ENCODE data around the gene ARSG. TPM values are rescaled to one million over a fixed set of nuclear protein-coding genes. Genes with fewer than 3 reads are reported as not detected.

The ARSG gene
- total and polyA plus RNA-seq, 2 experiments from 2014 or later: 1.7 to 5.1 TPM

DNA sequence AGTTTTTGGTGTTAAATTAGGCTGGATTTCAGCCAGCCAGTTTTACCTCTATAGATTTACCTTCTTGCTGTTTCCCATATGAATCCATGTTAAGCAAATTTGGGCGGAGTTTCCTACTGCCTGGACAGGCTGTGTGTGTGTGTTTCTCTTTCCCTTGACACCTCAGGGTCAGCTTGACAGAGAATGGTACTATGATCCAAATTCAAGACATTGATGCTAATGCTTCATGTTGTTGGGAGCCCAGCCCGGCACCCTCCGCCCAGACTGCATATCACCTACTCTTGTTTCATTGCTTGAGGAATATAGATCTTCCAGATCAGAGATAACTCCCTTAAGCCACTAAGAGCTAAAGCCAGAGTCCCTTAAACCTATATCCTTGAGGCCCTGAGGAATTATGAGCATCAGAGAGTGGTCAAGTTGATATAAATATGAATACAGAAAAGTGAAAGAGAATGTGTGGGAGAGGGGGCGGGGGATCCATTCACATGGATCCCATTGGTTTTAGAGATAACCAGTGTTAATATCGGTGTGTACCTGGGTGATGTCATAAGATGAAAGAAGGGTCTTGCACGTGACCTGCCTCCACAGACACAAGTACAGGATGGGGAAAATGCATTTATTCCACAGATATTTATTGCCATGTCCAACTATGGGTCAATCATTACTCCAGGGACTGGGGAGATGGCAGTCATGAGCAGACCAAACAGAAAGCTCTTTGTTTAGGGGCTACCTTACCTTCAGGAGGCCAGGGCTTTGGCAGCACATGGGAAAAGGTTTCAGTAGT, 96.3 kb downstream of the ARSG start (continued):
- TF ChIP-seq ZNF462 (CRISPR knock-in tag; IDR thresholded peaks at IDR 0.05) (no peak), ZNF331 (CRISPR knock-in tag; IDR thresholded peaks at IDR 0.05; ENCODE audit: low read depth) (no peak), STAT1 (IDR thresholded peaks at IDR 0.05; ENCODE audit: unreplicated experiment) (no peak), EZH2 (IDR thresholded peaks at IDR 0.05; ENCODE audit: low read depth, unreplicated experiment) (no peak), EZH2phosphoT487 (IDR thresholded peaks at IDR 0.05; ENCODE audit: unreplicated experiment) (no peak), CREB1 (CRISPR knock-in tag; IDR thresholded peaks at IDR 0.05; ENCODE audit: low read depth) (no peak), NANOG (IDR thresholded peaks at IDR 0.05; ENCODE audit: borderline replicate concordance) (no peak), ZNF114 (CRISPR knock-in tag; IDR thresholded peaks at IDR 0.05) (no peak)

DNA sequence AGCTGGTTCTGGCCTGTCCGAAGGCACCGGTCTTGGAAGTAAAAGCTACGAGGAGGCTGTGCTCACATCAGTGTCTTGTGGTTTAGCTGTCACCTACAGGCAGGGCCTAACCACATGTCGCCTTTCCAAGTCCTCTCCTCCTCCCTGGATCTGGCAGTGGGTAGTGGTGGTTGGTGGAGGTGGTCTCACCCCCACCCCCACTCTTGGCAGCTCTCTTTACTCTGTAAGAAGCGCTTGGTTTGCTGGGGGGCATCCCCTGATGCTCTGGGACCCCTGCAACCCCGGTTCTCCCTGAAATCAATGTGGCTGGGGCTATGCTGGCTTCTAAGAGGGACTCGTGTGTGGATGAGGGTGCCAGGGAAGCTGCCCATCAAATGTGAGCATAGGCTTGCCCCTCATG, 97.7 kb downstream of the ARSG start:
- H3K79me2 ChIP-seq (replicated peaks; ENCODE audit: insufficient read depth): no peaks in the 10 kb centered on the region
- no peak overlapping the region for H3K4me3 Mint-ChIP-seq
- H3K27me3 ChIP-seq (ENCODE audit: insufficient read depth): no peaks in the 10 kb centered on the region
- no peaks in the 10 kb centered on the region for H3K9me2 ChIP-seq (ENCODE audit: insufficient read depth)
- no peak for ATAC-seq
- H3K4me1 Mint-ChIP-seq: no peaks in the 10 kb centered on the region; the same call in 2 of the 3 replicates
- no peaks in the 10 kb centered on the region; the same call in 2 of the 3 replicates for H3K9me3 Mint-ChIP-seq
- no peaks in the 10 kb centered on the region for H3K36me3 ChIP-seq (ENCODE audit: insufficient read depth)
- H3K27ac ChIP-seq (ENCODE audit: low read depth): no peak overlapping the region
- no peaks in the 10 kb centered on the region for H4K20me1 ChIP-seq (replicated peaks; ENCODE audit: insufficient read depth)
- H3K4me2 ChIP-seq: no peak overlapping the region
- no peak overlapping the region for H3K4me3 ChIP-seq
- no peaks in the 10 kb centered on the region for H3K4me1 ChIP-seq (ENCODE audit: insufficient read depth)
- no peaks in the 10 kb centered on the region for H3K36me3 Mint-ChIP-seq (ENCODE audit: low read depth)
- H3K27ac Mint-ChIP-seq: no peak overlapping the region
- H3K27me3 Mint-ChIP-seq (ENCODE audit: insufficient read depth, low read depth, poor library complexity): peaks cover 6% of the 10 kb centered on the region
- DNase-seq (ENCODE audit: low spot score): no peak
- no peaks in the 10 kb centered on the region for H3F3A ChIP-seq (replicated peaks; ENCODE audit: low read depth)
- H2AFZ ChIP-seq: no peak overlapping the region
- TF ChIP-seq CTCF (conservative IDR thresholded peaks at IDR 0.05; ENCODE audit: low read depth in 2 of 2) (no peak), EZH2phosphoT487 (IDR thresholded peaks at IDR 0.05; ENCODE audit: unreplicated experiment) (no peak), ZNF331 (CRISPR knock-in tag; IDR thresholded peaks at IDR 0.05; ENCODE audit: low read depth) (no peak), NANOG (IDR thresholded peaks at IDR 0.05; ENCODE audit: borderline replicate concordance) (no peak), CREB1 (CRISPR knock-in tag; IDR thresholded peaks at IDR 0.05; ENCODE audit: low read depth) (no peak), JUNB (IDR thresholded peaks at IDR 0.05; ENCODE audit: unreplicated experiment) (no peak), STAT1 (IDR thresholded peaks at IDR 0.05; ENCODE audit: unreplicated experiment) (no peak), ZNF114 (CRISPR knock-in tag; IDR thresholded peaks at IDR 0.05) (no peak), EZH2 (IDR thresholded peaks at IDR 0.05; ENCODE audit: low read depth, unreplicated experiment) (no peak)
- TF ChIP-seq, protein P1, sequence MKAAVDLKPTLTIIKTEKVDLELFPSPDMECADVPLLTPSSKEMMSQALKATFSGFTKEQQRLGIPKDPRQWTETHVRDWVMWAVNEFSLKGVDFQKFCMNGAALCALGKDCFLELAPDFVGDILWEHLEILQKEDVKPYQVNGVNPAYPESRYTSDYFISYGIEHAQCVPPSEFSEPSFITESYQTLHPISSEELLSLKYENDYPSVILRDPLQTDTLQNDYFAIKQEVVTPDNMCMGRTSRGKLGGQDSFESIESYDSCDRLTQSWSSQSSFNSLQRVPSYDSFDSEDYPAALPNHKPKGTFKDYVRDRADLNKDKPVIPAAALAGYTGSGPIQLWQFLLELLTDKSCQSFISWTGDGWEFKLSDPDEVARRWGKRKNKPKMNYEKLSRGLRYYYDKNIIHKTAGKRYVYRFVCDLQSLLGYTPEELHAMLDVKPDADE (IDR thresholded peaks at IDR 0.05): no peak
